Hepatocyte (in vitro differentiated cells): Measurements from ENCODE around the gene ADAMTS3. TPM values are rescaled to one million over a fixed set of nuclear protein-coding genes. Genes with fewer than 3 reads are reported as not detected.

Experiments used
- DNase-seq: peaks from one replicate; pipeline ENCODE4 v3.0.0-alpha.2; 2016; ENCODE audit warnings: low spot score
- H2AFZ ChIP-seq: fragments of 200-600 bp; sonication (generic); 2 replicates; pipeline ENCODE4 v1.6.0; 2016; ENCODE audit warnings: antibody characterized with exemption, mild to moderate bottlenecking
- H3K27ac ChIP-seq: fragments of 200-600 bp; sonication (generic); 2 replicates; pipeline ENCODE4 v1.5.1; 2016; ENCODE audit warnings: mild to moderate bottlenecking
- H3K27me3 ChIP-seq: fragments of 200-600 bp; sonication (generic); 2 replicates; pipeline ENCODE4 v1.6.1; 2016
- H3K36me3 ChIP-seq: fragments of 200-600 bp; sonication (generic); replicated peaks from 2 replicates; pipeline ENCODE4 v1.5.1; 2016; ENCODE audit warnings: low read depth; ENCODE audit not compliant: insufficient read depth
- H3K4me1 ChIP-seq: fragments of 200-600 bp; sonication (generic); 2 replicates; pipeline ENCODE4 v1.5.1; 2016; ENCODE audit warnings: mild to moderate bottlenecking, moderate library complexity; ENCODE audit not compliant: insufficient read depth
- H3K4me2 ChIP-seq: fragments of 200-600 bp; sonication (generic); 2 replicates; pipeline ENCODE4 v1.6.0; 2016
- H3K4me3 ChIP-seq: fragments of 200-600 bp; sonication (generic); 2 replicates; pipeline ENCODE4 v1.5.1; 2016; ENCODE audit warnings: mild to moderate bottlenecking
- H3K79me2 ChIP-seq: fragments of 200-600 bp; sonication (generic); 2 replicates; pipeline ENCODE4 v1.6.0; 2017; ENCODE audit warnings: mild to moderate bottlenecking
- H3K9me2 ChIP-seq: fragments of 200-600 bp; sonication (generic); replicated peaks from 2 replicates; pipeline ENCODE4 v1.6.0; 2017; ENCODE audit warnings: mild to moderate bottlenecking; ENCODE audit not compliant: insufficient read depth
- H3K9me3 ChIP-seq: fragments of 200-600 bp; sonication (generic); 2 replicates; pipeline ENCODE4 v1.5.1; 2016; ENCODE audit warnings: low read depth, mild to moderate bottlenecking
- H4K20me1 ChIP-seq: fragments of 200-600 bp; sonication (generic); 2 replicates; pipeline ENCODE4 v1.6.0; 2016; ENCODE audit warnings: mild to moderate bottlenecking; ENCODE audit not compliant: insufficient read depth, poor library complexity, severe bottlenecking
- CTCF ChIP-seq: fragments of 200-600 bp; sonication (generic); IDR thresholded peaks from 2 replicates; pipeline ENCODE4 v1.5.1; 2016; ENCODE audit warnings: antibody characterized with exemption, mild to moderate bottlenecking; ENCODE audit not compliant: poor library complexity
- EZH2 ChIP-seq: fragments of 200-600 bp; sonication (generic); IDR thresholded peaks from 2 replicates; pipeline ENCODE4 v1.6.1; 2016; ENCODE audit warnings: antibody characterized with exemption, mild to moderate bottlenecking, borderline replicate concordance
- EZH2phosphoT487 ChIP-seq: fragments of 200-600 bp; sonication (generic); IDR thresholded peaks from one replicate; pipeline ENCODE4 v1.6.1; 2018; ENCODE audit warnings: antibody characterized with exemption, mild to moderate bottlenecking, low read depth, moderate library complexity; ENCODE audit not compliant: unreplicated experiment, severe bottlenecking
- WGBS: methylation state at CpG from one replicate; pipeline ENCODE4 v1.1.6; 2016; ENCODE audit warnings: low lambda C conversion rate; ENCODE audit errors: missing lambda C conversion rate; 5-methylcytosine and 5-hydroxymethylcytosine counted together
- polyA plus RNA-seq: library from polyadenylated mRNA; unstranded; fragments of >200 nt; fragmentation: Nextera tagmentation; extraction: Ambion mirVana; gene quantifications from 2 replicates; pipeline ENCODE4 v1.2.1, GENCODE V29; 2016
- total RNA-seq: library from RNA; depleted of rRNA; stranded (reverse); fragments of >200 nt; gene quantifications from 2 replicates; pipeline ENCODE4 v1.2.3, GENCODE V29; 2014

The ADAMTS3 gene
- total and polyA plus RNA-seq, 2 experiments from 2014 or later, result 0.59 to 5.8 TPM

- Histone ChIP-seq H3K4me3 (no peak overlapping the region), H4K20me1 (no peaks in the 10 kb centered on the region), H3K9me2 (no peaks in the 10 kb centered on the region), H3K27me3 (no peaks in the 10 kb centered on the region), H3K79me2 (no peaks in the 10 kb centered on the region), H3K4me1 (no peaks in the 10 kb centered on the region), H2AFZ (no peak overlapping the region), H3K27ac (no peak overlapping the region), H3K9me3 (no peaks in the 10 kb centered on the region), H3K4me2 (no peak overlapping the region), H3K36me3 (no peaks in the 10 kb centered on the region)
- TF ChIP-seq CTCF (no peak), EZH2 (no peak), EZH2phosphoT487 (no peak)
- WGBS, result 98% methylated on average over 2 of the region's 2 CpGs
- no peak for DNase-seq
These were observed 177.7 kb downstream of the ADAMTS3 start for GRCh38 chr4:72391281-72391680.

- Histone ChIP-seq H3K9me3 (no peaks in the 10 kb centered on the region), H3K27me3 (no peaks in the 10 kb centered on the region), H3K27ac (no peak overlapping the region), H3K4me2 (no peak overlapping the region), H3K4me1 (no peaks in the 10 kb centered on the region), H4K20me1 (no peaks in the 10 kb centered on the region), H2AFZ (no peak overlapping the region), H3K4me3 (no peak overlapping the region), H3K79me2 (no peaks in the 10 kb centered on the region), H3K36me3 (no peaks in the 10 kb centered on the region), H3K9me2 (no peaks in the 10 kb centered on the region)
- 39% methylated on average over 1 of the region's 1 CpG for WGBS
- DNase-seq, result no peak
- TF ChIP-seq EZH2 (no peak), EZH2phosphoT487 (no peak), CTCF (no peak)
These were observed 178.6 kb downstream of the ADAMTS3 start for GRCh38 chr4:72390409-72390808.

GRCh38 chr4:72388521-72388920 lies 180.5 kb downstream of the ADAMTS3 start:
- no peak overlapping the region for H3K27ac ChIP-seq
- H4K20me1 ChIP-seq, result no peaks in the 10 kb centered on the region
- no peak overlapping the region for H3K4me2 ChIP-seq
- 73% methylated on average over 1 of the region's 1 CpG for WGBS
- H3K9me3 ChIP-seq, result no peaks in the 10 kb centered on the region
- no peak for DNase-seq
- TF ChIP-seq EZH2 (no peak), CTCF (no peak), EZH2phosphoT487 (no peak)
- no peak overlapping the region for H3K4me3 ChIP-seq
- no peaks in the 10 kb centered on the region for H3K9me2 ChIP-seq
- no peaks in the 10 kb centered on the region for H3K27me3 ChIP-seq
- no peak overlapping the region for H2AFZ ChIP-seq
- H3K4me1 ChIP-seq, result no peaks in the 10 kb centered on the region
- H3K36me3 ChIP-seq, result no peaks in the 10 kb centered on the region
- no peaks in the 10 kb centered on the region for H3K79me2 ChIP-seq

- H3K9me2 ChIP-seq, result no peaks in the 10 kb centered on the region
- WGBS, result 79% methylated on average over 1 of the region's 1 CpG
These were observed 181.1 kb downstream of the ADAMTS3 start for GRCh38 chr4:72387959-72388358.

More at GRCh38 chr4:72387959-72388358, 181.1 kb downstream of the ADAMTS3 start:
- TF ChIP-seq EZH2, result no peak
- TF ChIP-seq EZH2phosphoT487, result no peak
- no peak for TF ChIP-seq CTCF
- no peak overlapping the region for H2AFZ ChIP-seq
- no peaks in the 10 kb centered on the region for H3K9me3 ChIP-seq
- H4K20me1 ChIP-seq, result no peaks in the 10 kb centered on the region
- H3K4me1 ChIP-seq, result no peaks in the 10 kb centered on the region
- no peak overlapping the region for H3K4me2 ChIP-seq
- no peak overlapping the region for H3K4me3 ChIP-seq
- H3K27me3 ChIP-seq, result no peaks in the 10 kb centered on the region
- H3K27ac ChIP-seq, result no peak overlapping the region
- no peaks in the 10 kb centered on the region for H3K79me2 ChIP-seq
- H3K36me3 ChIP-seq, result no peaks in the 10 kb centered on the region
- no peak for DNase-seq
